ENCODE data around the gene TSPAN5.

DNA sequence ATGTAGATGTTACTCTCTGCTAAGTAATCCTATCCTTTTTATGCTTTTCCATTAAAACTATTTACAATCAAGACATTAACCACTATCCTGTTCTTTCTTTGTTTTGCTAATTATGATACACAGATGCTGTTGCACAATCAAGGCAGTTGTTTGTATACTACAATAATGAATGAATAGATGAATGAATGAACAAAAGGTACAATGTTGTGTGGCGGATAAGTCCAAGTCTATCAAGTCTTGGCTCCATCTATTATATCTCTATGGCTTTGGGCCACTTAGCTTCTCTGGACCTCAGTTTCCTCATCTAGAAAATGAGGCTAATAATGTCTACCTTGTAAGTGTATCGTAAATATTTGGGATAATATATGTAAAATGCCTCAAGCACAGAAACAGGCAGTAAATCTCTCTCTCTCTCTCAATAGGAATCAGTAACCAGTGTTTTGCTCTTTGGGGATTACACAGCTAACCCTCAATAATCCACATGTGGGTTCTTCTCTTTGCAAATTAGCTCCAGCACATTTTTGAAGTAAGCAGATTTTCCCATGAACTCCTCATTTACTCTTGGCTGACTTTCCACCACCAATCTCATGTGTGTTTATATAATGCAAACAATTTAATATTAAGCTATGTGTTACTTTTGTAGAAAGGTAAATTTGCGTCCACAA lies 27.8 kb upstream of the TSPAN5 start:
- TF ChIP-seq, protein P1, sequence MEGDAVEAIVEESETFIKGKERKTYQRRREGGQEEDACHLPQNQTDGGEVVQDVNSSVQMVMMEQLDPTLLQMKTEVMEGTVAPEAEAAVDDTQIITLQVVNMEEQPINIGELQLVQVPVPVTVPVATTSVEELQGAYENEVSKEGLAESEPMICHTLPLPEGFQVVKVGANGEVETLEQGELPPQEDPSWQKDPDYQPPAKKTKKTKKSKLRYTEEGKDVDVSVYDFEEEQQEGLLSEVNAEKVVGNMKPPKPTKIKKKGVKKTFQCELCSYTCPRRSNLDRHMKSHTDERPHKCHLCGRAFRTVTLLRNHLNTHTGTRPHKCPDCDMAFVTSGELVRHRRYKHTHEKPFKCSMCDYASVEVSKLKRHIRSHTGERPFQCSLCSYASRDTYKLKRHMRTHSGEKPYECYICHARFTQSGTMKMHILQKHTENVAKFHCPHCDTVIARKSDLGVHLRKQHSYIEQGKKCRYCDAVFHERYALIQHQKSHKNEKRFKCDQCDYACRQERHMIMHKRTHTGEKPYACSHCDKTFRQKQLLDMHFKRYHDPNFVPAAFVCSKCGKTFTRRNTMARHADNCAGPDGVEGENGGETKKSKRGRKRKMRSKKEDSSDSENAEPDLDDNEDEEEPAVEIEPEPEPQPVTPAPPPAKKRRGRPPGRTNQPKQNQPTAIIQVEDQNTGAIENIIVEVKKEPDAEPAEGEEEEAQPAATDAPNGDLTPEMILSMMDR (IDR thresholded peaks at IDR 0.05): no peak
- no peak for TF ChIP-seq POLR2AphosphoS5 (IDR thresholded peaks at IDR 0.05)

All from breast epithelium (tissue), 3 donors.